Urothelium cell line (cell line): ENCODE results near the gene TNS3.
"Not testable (repeated sequence)": the region's sequence is repeated elsewhere in the genome, so short reads cannot be mapped to it uniquely, and the experiment has no call there.

Experiments used
- DNase-seq: peaks from one replicate; pipeline ENCODE4 v3.0.0; 2011; ENCODE audit warnings: low spot score, mixed read lengths
- FAIRE-seq: peaks from 2 replicates; lab custom pipeline; 2011; peaks lifted over from hg19 to GRCh38; lab: Jason Lieb, UNC

Gene TNS3

GRCh38 chr7:47544416-47544815, 37.5 kb downstream of the TNS3 start:
- no peak for FAIRE-seq
- no peak for DNase-seq

- DNase-seq (no peak), FAIRE-seq (no peak)
Observed at GRCh38 chr7:47543714-47544113, 38.2 kb downstream of the TNS3 start.

GRCh38 chr7:47543056-47543455, 38.9 kb downstream of the TNS3 start:
- peak; percentile 71 for FAIRE-seq
- no peak for DNase-seq

GRCh38 chr7:47542051-47542450, 39.9 kb downstream of the TNS3 start:
- DNase-seq (no peak), FAIRE-seq (no peak)

- DNase-seq, FAIRE-seq: not testable (repeated sequence)
Observed at GRCh38 chr7:47541485-47541884, 40.4 kb downstream of the TNS3 start.

GRCh38 chr7:47540387-47541350, 41.2 kb downstream of the TNS3 start:
- FAIRE-seq (peak; percentile 35), DNase-seq (no peak)

GRCh38 chr7:47540053-47540386, 41.9 kb downstream of the TNS3 start:
- DNase-seq, result no peak
- FAIRE-seq, result no peak

GRCh38 chr7:47539398-47540052, 42.4 kb downstream of the TNS3 start:
- FAIRE-seq, result peak; percentile 76
- no peak for DNase-seq

GRCh38 chr7:47538846-47539311, 43.0 kb downstream of the TNS3 start:
- no peak for FAIRE-seq

GRCh38 chr7:47537716-47538675, 43.9 kb downstream of the TNS3 start:
- no peak for FAIRE-seq
- no peak for DNase-seq

More at GRCh38 chr7:47538846-47539311, 43.0 kb downstream of the TNS3 start:
- no peak for DNase-seq

GRCh38 chr7:47536661-47537611, 45.0 kb downstream of the TNS3 start:
- DNase-seq, result no peak
- peak; percentile 13 for FAIRE-seq

- DNase-seq (no peak), FAIRE-seq (no peak)
Observed at GRCh38 chr7:47535704-47536628, 45.9 kb downstream of the TNS3 start.

- no peak for DNase-seq
- FAIRE-seq, result peak; percentile 88
Observed at GRCh38 chr7:47535035-47535703, 46.7 kb downstream of the TNS3 start.

- DNase-seq (peak; percentile 41), FAIRE-seq (peak; percentile 84)
Observed at GRCh38 chr7:47534322-47535034, 47.4 kb downstream of the TNS3 start.

- DNase-seq (no peak), FAIRE-seq (no peak)
Observed at GRCh38 chr7:47531584-47532492, 50.1 kb downstream of the TNS3 start.

- DNase-seq, result no peak
Observed at GRCh38 chr7:47529826-47530555, 51.9 kb downstream of the TNS3 start.

More at GRCh38 chr7:47529826-47530555, 51.9 kb downstream of the TNS3 start:
- FAIRE-seq, result no peak
